Left lobe of liver (tissue), 2 donors: ENCODE measurements around the gene TNS4. TPM values are rescaled to one million over a fixed set of nuclear protein-coding genes. Genes with fewer than 3 reads are reported as not detected.

Experiments used
- ATAC-seq: fragments of 200-7000 bp; cut with Tn5 transposase; one replicate; pipeline ENCODE4 v1.9.1; 2020; ENCODE audit warnings: mild to moderate bottlenecking, moderate library complexity
- DNase-seq: peaks from one replicate; pipeline ENCODE4 v3.0.0-alpha.2; 2020; ENCODE audit warnings: low spot score
- total RNA-seq: library from RNA; stranded (reverse); gene quantifications from one replicate; pipeline ENCODE4 v1.2.1, GENCODE V29; 2021
- donor health status: DM: no; HTN: no; CAD: no; lungs with moderate emphysema.
- donor health status: DM: no; HTN: yes; CAD: no.

Gene TNS4
- total RNA-seq, 1 donor from 2014 or later: 0.13 TPM

- no peak for ATAC-seq
- DNase-seq: no peak
Measured at GRCh38 chr17:40518401-40519088, 17.1 kb upstream of the TNS4 start.

GRCh38 chr17:40517981-40518380 is 16.6 kb upstream of the TNS4 start:
- ATAC-seq (no peak), DNase-seq (no peak)

GRCh38 chr17:40517286-40517662 is 15.9 kb upstream of the TNS4 start:
- DNase-seq: no peak
- no peak for ATAC-seq

GRCh38 chr17:40516581-40517285 is 15.3 kb upstream of the TNS4 start:
- no peak for ATAC-seq
- no peak for DNase-seq

GRCh38 chr17:40515491-40516041 is 14.1 kb upstream of the TNS4 start:
- DNase-seq (no peak), ATAC-seq (no peak)

- ATAC-seq (no peak), DNase-seq (no peak)
Measured at GRCh38 chr17:40515011-40515410, 13.6 kb upstream of the TNS4 start.

- no peak for ATAC-seq
- DNase-seq: no peak
Measured at GRCh38 chr17:40514013-40514875, 12.8 kb upstream of the TNS4 start.

- ATAC-seq: no peak
- DNase-seq: no peak
Measured at GRCh38 chr17:40511667-40512220, 10.3 kb upstream of the TNS4 start.

GRCh38 chr17:40511136-40511535 is 9.7 kb upstream of the TNS4 start:
- DNase-seq: no peak

GRCh38 chr17:40510328-40510648 is 8.9 kb upstream of the TNS4 start:
- no peak for DNase-seq
- ATAC-seq: no peak

More at GRCh38 chr17:40511136-40511535, 9.7 kb upstream of the TNS4 start:
- ATAC-seq: no peak

GRCh38 chr17:40509626-40510327 is 8.4 kb upstream of the TNS4 start:
- DNase-seq: no peak
- no peak for ATAC-seq

- DNase-seq (no peak), ATAC-seq (no peak)
Measured at GRCh38 chr17:40506786-40507185, 5.4 kb upstream of the TNS4 start.

- no peak for DNase-seq
- no peak for ATAC-seq
Measured at GRCh38 chr17:40503154-40503553, 1.7 kb upstream of the TNS4 start.

- ATAC-seq (no peak), DNase-seq (no peak)
Measured at GRCh38 chr17:40502716-40503115, 1.3 kb upstream of the TNS4 start.

- no peak for ATAC-seq
- no peak for DNase-seq
Measured at GRCh38 chr17:40500709-40501108, 714 bp downstream of the TNS4 start.

GRCh38 chr17:40500190-40500589 is 1.2 kb downstream of the TNS4 start:
- ATAC-seq: no peak

GRCh38 chr17:40499551-40500189 is 1.8 kb downstream of the TNS4 start:
- DNase-seq: peak; percentile 92
- ATAC-seq: peak; percentile 99

More at GRCh38 chr17:40500190-40500589, 1.2 kb downstream of the TNS4 start:
- no peak for DNase-seq

- ATAC-seq: no peak
- no peak for DNase-seq
Measured at GRCh38 chr17:40498281-40499084, 2.9 kb downstream of the TNS4 start.

- ATAC-seq (no peak), DNase-seq (no peak)
Measured at GRCh38 chr17:40497695-40498094, 3.7 kb downstream of the TNS4 start.
